CD4-positive, alpha-beta T cell treated with Interleukin-15 for 1 hour (primary cell): ENCODE data around the gene ERVV-1.
"Not testable (repeated sequence)": the region's sequence is repeated elsewhere in the genome, so short reads cannot be mapped to it uniquely, and the experiment has no call there.

Experiments used
- DNase-seq: peaks from one replicate; pipeline ENCODE4 v3.0.0-alpha.2; 2020

Gene ERVV-1, protein sequence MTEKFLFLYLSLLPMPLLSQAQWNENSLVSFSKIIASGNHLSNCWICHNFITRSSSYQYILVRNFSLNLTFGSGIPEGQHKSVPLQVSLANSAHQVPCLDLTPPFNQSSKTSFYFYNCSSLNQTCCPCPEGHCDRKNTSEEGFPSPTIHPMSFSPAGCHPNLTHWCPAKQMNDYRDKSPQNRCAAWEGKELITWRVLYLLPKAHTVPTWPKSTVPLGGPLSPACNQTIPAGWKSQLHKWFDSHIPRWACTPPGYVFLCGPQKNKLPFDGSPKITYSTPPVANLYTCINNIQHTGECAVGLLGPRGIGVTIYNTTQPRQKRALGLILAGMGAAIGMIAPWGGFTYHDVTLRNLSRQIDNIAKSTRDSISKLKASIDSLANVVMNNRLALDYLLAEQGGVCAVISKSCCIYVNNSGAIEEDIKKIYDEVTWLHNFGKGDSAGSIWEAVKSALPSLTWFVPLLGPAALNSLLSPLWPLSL

DNA sequence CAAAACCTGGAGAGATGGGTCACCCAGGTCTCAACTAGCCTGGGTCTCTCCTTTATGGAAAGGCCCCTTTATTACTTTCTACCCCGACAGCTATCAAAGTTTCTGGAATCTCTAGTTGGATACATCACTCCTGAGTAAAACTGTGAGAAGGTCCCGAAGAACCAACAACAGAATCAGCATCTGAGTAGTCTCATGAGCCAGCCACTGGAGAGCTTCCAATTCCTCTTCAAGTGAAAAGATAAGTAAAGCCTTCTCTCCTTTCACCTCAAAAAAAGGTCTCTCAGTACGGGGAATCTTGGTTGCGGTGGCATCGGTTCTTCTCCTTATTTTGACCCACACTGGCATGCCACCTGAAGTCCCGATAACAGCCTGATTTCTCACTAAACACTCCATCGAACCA lies at the start of gene ERVV-1:
Gene ERVV-1, plus strand, starts transcription at position 301 of the 400 bp plus-strand sequence. CDS start 170 bp downstream, outside the sequence.
- DNase-seq, result no peak

DNA sequence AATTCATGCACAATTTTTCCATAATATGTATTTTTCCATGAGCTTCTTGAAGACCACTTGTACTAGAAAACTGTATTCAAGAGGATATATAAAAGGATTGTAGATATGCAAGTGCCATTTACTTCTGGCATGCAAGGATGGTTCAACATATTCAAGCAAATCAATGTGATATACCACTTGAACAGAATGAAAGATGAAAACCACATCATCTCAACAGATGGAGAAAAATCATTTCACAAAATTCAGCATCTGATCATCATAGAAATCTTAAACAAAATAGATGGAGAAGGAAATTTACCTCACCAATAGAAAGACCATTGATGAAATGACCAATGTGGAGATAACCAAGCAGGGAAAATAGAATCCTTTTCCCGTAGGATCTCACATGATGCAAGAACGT lies 45.9 kb upstream of the ERVV-1 start:
- DNase-seq, result no peak

DNA sequence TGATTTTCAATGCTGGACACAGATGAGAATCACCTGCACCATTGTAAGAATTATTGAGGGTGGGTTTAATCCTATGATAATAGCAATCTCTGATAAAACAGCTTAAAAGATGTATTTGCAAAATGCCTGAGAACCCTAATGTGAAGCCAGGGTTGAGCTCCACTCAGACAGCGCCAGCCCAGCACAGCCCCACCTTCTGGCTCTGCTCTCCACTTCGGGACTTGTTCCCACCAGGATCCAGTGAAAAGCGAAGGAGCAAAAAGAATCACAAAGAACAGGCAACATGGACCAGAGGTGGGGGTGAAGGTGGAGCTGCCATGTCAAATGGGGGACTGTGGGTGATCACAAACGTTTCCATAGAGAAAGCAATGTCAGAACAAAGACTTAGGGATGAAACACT lies 32.4 kb upstream of the ERVV-1 start:
- DNase-seq, result no peak

DNA sequence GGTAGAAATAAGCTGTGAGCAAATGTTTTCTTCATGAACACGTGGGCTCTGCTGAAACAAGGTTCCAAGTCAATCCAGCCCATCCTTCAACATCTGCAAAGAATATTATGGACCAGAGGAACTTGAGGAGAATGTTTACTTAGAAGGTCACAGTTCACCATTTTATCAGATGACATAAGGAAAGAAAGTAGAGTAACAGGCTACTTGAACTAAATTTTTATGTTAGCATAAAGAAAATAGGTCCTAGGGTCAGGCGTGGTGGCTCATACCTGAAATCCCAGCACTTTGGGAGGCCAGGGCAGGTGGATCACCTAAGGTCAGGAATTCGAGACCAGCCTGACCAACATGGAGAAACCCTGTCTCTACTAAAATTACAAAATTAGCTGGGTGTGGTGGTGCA lies 30.6 kb upstream of the ERVV-1 start:
- DNase-seq, result not testable (repeated sequence)

DNA sequence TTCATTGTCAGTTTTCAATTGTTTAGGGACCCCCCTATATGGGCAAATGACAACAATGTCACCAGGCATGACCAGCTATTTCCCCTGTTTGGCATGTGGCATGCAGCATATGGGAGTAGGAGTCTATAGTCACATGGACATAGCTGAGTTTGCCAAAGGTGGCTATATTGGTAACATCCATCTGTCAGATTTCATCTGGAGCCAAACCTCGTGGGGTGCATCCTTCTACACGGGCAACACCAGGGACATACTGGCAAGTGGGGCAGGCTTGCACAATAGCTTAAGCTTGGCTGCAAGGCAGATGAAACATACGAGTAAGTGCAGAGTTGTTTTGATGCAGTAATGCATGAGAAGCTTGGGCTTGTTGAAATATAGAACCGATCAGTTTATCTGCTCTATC lies 26.5 kb upstream of the ERVV-1 start:
- no peak for DNase-seq

DNA sequence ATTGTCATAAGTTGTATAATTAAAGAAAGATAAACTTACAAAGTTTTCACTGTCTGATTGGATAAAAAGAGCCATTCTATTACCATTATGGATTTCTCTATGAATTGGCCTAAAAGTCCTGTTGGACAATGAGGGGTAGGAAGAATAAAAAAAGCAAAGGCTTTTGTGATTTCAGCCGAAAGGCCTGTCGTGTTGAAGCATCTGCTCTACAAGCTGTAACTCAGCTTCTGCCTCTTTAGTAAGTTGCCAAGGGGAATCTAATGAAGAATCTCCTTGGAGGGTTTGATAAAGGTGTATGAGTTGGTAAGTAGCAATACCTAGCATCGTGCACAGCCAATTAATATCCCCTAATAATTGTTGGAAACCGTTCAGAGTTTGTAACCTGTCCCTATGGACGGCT lies 25.2 kb upstream of the ERVV-1 start:
- no peak for DNase-seq

DNA sequence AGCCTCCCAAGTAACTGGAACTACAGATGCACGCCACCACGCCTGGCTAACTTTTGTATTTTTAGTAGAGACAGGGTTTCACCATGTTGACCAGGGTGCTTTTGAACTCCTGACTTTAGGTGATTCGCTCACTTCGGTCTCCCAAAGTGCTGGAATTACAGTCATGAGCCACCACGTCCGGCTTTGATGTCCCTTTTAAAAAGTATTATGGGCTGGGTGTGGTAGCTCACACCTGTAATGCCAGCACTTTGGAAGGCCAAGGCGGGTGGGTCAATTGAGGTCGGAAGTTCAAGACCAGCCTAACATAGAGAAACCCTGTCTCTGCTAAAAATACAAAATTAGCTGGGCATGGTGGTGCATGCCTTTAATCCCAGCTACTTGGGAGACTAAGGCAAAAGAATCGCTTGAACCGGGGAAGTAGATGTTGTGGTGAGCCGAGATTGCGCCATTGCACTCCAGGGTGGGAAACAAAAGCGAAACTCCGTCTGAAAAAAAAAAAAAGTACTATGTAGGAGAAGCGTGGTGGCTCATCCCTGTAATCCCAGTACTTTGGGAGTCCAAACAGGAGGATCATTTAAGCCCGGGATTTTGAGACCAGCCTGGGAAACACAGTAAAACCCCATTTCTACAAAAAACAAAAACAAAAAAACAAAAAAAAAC lies 22.8 kb upstream of the ERVV-1 start:
- DNase-seq, result no peak

DNA sequence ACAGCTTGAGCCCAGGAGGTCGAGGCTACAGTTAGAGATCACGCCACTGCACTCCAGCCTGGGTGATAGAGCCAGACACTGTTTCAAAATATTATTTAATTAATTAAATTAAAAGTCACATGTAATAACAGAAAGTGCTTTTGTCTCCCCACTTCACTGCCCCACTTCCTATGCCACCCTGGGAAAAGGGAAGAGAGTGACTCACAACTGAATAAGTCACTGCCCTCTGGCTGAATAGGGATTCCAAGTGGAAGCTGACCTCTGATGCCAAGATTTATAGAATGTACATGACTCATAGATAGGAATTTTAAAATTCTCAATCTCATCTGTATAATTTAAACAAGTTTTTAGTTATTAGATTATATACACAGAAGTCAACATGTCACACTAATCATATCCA lies 22.2 kb upstream of the ERVV-1 start:
- no peak for DNase-seq

DNA sequence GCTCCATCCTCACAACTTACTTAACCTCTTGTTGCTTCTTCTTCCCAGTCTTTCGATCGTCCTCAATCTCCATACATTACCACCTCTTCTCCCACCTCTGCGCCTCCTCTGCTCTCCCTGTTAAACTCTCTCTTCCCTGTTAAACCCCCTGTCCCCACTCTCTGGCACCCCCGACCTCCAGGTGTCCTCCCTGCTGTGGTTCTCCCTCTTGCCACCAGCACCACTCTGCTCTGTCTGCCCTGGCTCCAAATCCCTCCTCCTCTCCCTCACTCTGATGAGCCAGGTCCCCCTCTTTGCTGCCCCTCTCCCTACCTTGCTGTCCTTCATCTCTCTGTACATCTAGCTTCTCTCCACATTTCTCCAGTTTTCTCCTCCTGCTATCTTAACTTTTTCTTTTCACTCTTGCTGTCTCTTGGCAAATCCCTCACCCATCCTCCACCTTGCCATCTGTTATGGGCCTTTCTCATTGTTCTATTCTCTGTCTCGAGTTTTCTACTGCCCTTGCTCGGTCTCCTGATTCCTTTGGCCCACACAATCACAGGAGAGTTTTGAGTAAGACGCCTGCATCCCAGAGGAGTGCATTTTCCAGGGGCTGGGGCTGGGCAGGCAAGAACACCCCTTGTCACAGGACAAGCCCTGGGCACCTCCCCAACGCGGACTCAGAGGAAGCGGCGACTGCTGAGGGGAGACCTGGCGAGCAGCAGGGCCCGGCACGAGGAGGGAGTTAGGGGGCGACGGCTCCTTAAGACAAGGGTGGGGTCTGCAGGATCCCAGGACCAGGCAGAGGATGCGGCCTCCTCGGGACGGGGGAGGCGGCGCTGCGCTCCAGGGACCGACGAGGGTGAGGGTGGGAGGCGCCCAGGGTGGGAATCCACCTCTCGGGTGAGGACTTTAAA lies 21.4 kb upstream of the ERVV-1 start:
- no peak for DNase-seq

DNA sequence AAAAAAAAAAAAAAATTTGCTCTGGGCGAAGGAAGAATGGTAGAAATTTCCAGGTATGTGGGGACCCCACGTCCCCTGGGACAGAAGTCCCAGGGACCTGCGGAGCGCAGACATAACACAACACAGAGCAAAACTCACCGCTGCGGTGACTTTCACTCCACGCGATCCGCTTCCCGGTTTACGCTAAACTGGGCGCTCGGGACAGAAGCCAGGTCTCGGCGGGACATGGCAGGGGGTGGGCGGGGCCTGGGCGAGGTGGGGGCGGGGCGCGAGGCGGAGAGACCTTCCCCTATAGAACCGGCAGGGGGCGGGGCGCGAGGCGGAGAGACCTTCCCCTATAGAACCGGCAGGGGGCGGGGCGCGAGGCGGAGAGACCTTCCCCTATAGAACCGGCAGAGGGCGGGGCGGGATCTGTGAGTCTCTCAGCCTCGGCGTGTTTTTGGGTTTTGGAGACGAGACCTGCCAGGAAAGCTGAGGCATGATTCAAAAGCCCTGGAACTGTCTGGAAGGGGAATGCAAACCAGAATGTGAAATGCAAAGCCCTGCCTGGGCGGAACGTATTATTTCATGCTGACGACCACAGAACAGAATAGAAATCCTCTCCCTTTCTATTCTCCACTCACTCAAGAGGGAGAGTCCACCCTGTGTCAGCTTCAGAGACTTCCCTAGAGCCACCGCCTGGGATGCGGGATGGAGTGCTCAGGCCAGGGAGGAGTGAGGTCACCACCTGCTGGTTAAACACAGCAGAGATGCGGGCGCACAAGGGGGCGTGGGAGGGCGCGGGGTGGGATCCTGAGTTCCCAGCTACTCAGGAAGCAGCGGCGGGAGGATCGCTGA lies 20.2 kb upstream of the ERVV-1 start:
- peak; percentile 84 for DNase-seq

DNA sequence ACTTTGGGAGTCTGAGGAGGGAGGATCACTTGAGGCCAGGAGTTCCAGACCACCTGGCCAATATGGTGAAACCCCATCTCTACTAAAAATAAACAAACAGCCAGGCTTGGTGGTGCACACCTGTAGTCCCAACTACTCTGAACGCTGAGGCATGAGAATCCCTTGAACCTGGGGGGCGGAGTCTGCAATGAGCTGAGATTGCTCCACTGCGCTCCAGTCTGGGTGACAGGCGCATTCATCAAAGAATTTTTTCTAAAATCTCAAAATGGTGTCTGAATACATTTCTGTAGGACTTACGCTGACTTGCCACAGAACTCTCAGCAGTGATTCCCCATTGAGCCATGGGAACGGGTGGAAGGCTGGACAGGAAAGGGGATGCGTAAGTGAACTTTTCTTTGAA lies 18.0 kb upstream of the ERVV-1 start:
- DNase-seq, result no peak

DNA sequence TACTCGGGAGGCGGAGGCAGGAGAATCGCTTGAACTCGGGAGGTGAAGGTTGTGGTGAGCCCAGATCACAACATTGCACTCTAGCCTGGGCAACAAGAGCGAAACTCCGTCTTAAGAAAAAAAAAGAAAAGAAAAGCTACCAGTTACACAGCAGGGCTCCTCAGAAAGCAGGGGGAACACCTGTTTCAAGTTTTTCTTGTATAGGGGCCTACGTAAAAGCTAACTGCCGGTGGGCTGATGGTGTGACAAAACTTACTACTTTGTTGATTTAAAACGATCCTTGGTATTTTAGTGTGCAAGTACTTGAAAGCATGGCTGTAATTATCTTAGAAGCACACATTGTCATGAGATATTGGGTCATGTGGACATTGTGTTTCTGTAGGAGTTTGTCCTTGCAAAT lies 15.7 kb upstream of the ERVV-1 start:
- no peak for DNase-seq

DNA sequence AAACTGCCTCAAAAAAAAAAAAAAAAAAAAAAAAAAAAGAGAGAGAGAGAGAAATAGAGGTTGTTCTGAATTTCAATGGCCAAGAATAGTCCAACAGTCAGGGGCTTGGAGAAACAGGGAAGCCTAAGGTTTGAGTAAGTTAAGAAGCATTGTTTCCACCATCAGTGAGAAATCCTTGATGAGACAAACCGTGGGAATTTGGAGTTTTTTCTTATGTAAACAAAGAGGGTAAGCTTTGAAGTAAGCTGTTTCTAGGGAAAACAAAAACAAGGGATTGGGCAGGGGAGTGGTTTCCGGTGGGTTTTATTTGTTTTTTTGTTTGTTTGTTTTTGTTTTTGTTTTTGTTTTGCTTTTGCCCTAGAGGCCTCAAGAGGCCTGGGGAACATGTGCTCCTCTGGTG lies 11.2 kb upstream of the ERVV-1 start:
- DNase-seq, result no peak

DNA sequence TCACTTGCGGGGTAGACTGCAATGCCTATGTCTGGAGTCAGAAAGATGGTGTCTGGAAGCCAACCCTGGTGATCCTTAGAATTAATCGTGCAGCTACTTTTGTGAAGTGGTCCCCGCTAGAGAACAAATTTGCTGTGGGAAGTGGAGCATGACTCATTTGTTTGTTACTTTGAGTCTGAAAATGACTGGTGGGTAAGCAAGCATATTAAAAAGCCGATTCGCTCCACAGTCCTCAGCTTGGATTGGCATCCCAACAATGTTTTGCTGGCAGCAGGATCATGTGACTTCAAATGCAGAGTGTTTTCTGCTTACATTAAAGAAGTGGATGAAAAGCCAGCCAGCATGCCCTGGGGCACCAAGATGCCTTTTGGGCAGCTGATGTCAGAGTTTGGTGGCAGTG lies 9.5 kb upstream of the ERVV-1 start:
- DNase-seq, result no peak

DNA sequence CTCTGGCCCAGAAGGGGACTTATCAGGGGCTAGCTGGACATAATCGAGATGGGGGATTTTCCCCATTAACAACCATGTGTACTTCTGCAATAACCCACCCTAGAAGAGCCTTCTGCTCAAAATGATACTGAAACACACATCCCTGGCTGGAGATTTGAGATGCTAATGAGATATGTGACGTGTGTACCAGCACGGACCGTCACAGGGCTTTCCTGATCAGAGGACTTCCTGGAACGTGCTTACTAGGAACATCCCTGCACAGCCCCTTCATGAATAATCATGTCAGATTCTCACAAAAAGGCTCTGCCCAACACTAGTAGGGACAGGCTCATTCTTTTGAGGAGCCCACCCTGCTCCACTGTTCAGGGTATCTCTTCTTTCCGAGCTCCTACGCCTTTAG lies 6.5 kb upstream of the ERVV-1 start:
- DNase-seq, result no peak

DNA sequence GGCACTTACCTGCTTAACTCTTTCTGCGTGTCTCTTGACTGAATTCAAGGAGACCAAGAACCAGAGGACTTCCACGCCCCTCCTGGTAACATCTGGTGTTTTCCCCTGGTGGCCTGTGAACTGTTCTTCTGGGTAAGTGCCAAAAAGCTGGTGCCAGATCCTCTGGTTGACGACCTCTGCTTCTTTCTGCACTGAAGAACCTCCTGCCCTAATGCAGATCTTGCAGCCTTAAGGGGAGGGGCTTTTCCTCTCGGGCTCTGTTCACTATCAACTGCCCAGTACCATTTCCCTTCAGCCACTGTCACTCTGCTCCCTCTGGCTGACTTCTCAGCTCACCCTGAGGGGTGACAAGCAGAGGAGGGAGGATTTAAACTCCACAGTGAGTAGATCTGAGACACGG lies 6.1 kb upstream of the ERVV-1 start:
- DNase-seq, result no peak

DNA sequence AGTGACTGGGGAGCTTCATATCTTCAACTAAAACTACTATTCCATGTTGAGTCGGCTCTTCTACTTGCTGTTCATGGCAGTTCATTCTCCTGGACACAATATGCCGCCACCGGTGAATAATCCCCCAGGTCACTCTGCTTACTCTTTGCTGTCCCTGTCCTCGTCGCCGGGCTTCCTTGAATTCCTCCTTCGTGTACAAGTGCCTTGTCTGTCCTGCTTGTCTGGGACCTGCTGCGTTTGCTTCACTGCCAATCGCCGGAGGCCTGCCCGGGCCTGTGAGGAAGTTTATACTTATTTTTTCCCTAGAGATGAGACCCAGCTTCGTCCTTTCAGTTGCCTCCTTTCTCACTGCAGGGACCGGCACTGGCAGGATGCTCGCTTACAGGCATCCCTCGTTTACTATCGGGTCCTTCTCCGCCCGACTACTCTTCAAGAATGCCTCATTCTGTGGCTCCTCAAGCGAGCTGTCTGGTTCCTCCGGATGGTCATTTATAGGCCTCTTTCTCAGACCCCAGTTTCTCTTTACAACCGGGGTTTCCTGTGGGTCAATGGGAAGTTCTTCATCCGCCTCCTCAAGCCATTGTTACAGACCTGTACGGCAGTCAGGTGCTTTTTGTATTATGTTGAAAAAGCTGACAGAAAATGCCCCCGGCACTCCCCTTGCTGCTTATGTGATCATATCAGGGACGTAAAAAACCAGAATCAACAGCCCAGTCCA lies 5.5 kb upstream of the ERVV-1 start:
- DNase-seq, result no peak

DNA sequence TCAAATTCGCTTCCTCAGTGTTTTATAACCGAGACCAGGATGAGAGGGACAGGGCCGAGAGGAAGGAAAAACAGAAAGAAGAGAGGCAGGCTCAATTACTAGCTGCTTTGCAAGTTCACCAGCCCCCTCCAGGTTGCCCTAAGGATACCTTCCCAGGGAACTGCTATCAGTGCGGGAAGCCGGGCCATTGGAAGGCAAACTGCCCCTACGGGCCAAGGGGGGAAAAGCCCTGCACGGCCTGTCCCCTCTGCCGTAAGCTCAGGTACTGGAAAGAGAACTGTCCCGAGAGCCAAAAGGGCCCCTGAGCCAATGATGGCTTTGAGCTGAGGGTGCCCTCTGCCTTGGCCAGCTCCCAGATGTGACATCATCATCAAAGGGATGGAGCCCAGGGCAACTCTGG lies 3.2 kb upstream of the ERVV-1 start:
- DNase-seq, result no peak

DNA sequence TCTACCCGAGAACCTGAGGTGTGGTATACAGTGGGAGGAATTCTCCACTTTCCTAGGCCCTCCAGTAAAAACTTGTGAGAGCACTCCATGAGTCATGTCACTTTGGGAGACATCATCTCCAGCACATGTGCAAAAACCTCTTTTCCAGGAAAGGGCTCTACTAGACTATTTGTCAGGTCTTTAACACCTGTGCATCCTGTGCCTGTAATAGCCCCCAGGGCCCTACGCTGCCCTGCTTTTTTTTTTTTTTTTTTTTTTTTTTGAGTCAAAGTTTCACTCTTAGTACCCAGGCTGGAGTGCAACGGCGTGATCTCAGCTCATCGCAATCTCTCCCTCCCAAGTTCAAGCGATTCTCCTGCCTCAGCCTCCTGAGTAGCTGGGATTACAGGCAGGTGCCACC lies 1.7 kb upstream of the ERVV-1 start:
- DNase-seq, result no peak

DNA sequence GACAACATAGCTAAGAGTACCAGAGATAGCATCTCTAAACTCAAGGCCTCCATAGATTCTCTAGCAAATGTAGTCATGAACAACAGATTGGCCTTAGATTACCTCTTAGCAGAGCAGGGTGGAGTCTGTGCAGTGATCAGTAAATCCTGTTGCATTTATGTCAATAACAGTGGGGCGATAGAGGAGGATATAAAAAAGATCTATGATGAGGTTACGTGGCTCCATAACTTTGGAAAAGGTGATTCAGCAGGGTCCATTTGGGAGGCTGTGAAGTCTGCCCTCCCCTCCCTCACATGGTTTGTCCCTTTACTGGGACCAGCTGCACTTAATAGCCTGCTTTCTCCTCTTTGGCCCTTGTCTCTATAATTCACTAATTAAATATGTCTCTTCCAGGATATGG lies 1.4 kb downstream of the ERVV-1 start:
- no peak for DNase-seq

DNA sequence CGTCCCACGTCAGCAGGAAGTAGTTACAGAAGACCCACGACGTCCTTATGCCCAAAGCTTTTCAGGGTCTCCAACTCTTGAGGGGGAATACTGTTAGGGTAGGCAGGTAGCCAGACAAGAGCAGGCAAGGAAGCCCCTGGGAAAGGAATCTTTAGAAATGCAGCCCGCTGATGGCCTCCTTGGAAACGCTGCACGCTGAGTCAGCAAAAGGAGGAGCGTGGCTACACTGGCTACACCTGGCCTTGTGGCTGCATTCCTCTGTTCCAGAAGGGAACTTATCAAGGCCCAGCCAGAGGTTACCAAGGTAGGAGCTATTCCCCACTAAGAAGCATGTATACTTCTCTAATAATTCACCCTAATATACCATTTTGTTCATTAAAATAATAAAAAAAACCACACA lies 2.0 kb downstream of the ERVV-1 start:
- DNase-seq, result no peak

DNA sequence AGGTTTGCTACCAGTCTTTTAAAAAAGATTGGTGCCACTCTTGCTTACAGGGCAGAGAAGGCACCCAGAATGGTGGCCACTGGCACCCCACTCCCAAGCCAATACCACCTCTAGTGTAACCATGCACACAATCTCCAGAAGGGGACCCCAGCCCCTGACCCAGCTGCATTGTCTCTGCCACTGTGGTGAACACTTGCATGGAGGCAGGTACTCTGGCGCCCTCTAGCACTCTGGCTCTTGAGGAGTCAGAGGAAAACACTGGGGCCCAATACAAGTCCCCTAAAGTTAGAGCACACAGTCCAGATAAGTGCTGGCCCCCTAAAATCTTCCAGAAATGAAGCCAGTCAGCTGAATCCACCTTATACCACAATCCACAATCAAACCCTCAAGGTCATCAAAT lies 6.0 kb downstream of the ERVV-1 start:
- no peak for DNase-seq
